HL-60 (cell line): Measurements from ENCODE around the gene SHFL.

Source experiments
- CTCF ChIP-seq: IDR thresholded peaks from one replicate; pipeline ENCODE4 v1.5.1; 2011; ENCODE audit warnings: low read length, control low read depth, inconsistent platforms; ENCODE audit not compliant: insufficient read depth
- GABPA ChIP-seq: IDR thresholded peaks from 2 replicates; pipeline ENCODE4 v1.6.1; 2012; ENCODE audit warnings: low read depth
- POLR2AphosphoS5 ChIP-seq: IDR thresholded peaks from 2 replicates; pipeline ENCODE4 v1.6.1; 2012; ENCODE audit warnings: low read depth
- SPI1 ChIP-seq: IDR thresholded peaks from 2 replicates; pipeline ENCODE4 v1.6.1; 2012; ENCODE audit warnings: low read depth, mild to moderate bottlenecking, borderline replicate concordance
- TF ChIP-seq, protein P1 (sequence below): IDR thresholded peaks from 2 replicates; pipeline ENCODE4 v1.6.1; 2012; ENCODE audit warnings: low read depth; ENCODE audit not compliant: insufficient replicate concordance

- TF ChIP-seq POLR2AphosphoS5 (no peak), CTCF (no peak), SPI1 (no peak), GABPA (no peak)
- TF ChIP-seq, protein P1, sequence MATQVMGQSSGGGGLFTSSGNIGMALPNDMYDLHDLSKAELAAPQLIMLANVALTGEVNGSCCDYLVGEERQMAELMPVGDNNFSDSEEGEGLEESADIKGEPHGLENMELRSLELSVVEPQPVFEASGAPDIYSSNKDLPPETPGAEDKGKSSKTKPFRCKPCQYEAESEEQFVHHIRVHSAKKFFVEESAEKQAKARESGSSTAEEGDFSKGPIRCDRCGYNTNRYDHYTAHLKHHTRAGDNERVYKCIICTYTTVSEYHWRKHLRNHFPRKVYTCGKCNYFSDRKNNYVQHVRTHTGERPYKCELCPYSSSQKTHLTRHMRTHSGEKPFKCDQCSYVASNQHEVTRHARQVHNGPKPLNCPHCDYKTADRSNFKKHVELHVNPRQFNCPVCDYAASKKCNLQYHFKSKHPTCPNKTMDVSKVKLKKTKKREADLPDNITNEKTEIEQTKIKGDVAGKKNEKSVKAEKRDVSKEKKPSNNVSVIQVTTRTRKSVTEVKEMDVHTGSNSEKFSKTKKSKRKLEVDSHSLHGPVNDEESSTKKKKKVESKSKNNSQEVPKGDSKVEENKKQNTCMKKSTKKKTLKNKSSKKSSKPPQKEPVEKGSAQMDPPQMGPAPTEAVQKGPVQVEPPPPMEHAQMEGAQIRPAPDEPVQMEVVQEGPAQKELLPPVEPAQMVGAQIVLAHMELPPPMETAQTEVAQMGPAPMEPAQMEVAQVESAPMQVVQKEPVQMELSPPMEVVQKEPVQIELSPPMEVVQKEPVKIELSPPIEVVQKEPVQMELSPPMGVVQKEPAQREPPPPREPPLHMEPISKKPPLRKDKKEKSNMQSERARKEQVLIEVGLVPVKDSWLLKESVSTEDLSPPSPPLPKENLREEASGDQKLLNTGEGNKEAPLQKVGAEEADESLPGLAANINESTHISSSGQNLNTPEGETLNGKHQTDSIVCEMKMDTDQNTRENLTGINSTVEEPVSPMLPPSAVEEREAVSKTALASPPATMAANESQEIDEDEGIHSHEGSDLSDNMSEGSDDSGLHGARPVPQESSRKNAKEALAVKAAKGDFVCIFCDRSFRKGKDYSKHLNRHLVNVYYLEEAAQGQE = no peak
Measured at GRCh38 chr19:10086591-10087192, 575 bp downstream of the SHFL start.
